Astrocyte of the spinal cord (primary cell): ENCODE results near the gene DPH6.
"Not testable (repeated sequence)": the region's sequence is repeated elsewhere in the genome, so short reads cannot be mapped to it uniquely, and the experiment has no call there.

Experiments
- DNase-seq: peaks from one replicate; pipeline ENCODE4 v3.0.0; 2011; ENCODE audit warnings: low read depth, low spot score
- H3K4me3 ChIP-seq: 2 replicates; pipeline ENCODE4 v1.5.1; 2011; ENCODE audit warnings: low read depth, mild to moderate bottlenecking, low read length, moderate library complexity
- CTCF ChIP-seq: IDR thresholded peaks from 2 replicates; pipeline ENCODE4 v1.5.1; 2012; ENCODE audit warnings: low read depth, mild to moderate bottlenecking, low read length, inconsistent platforms
- in situ Hi-C: cut with HindIII; loops from 2 replicates; pipeline ENCODE4 v1.10.0; 2017; ENCODE audit warnings: low sequenced_read_pairs

The DPH6 gene

GRCh38 chr15:35448294-35448693 is 97.7 kb downstream of the DPH6 start:
- in situ Hi-C loops = no loop called here
- TF ChIP-seq CTCF = no peak

GRCh38 chr15:35445891-35446290 is 100.1 kb downstream of the DPH6 start:
- no peak for DNase-seq
- in situ Hi-C loops = no loop called here
- TF ChIP-seq CTCF = no peak
- H3K4me3 ChIP-seq = no peak overlapping the region

More at GRCh38 chr15:35448294-35448693, 97.7 kb downstream of the DPH6 start:
- DNase-seq = no peak
- H3K4me3 ChIP-seq = no peak overlapping the region

GRCh38 chr15:35444557-35445204 is 101.3 kb downstream of the DPH6 start:
- no peak overlapping the region for H3K4me3 ChIP-seq
- DNase-seq = peak; percentile 61
- TF ChIP-seq CTCF = peak; percentile 85
- in situ Hi-C loops = no loop called here

GRCh38 chr15:35443376-35443775 is 102.6 kb downstream of the DPH6 start:
- no peak for DNase-seq
- in situ Hi-C loops = no loop called here
- no peak for TF ChIP-seq CTCF
- H3K4me3 ChIP-seq = no peak overlapping the region

- in situ Hi-C loops = no loop called here
- TF ChIP-seq CTCF = no peak
- no peak for DNase-seq
- H3K4me3 ChIP-seq = no peak overlapping the region
Measured at GRCh38 chr15:35442742-35443141, 103.2 kb downstream of the DPH6 start.

- in situ Hi-C loops, DNase-seq, H3K4me3 ChIP-seq: not testable (repeated sequence)
Measured at GRCh38 chr15:35441279-35441678, 104.7 kb downstream of the DPH6 start.

- DNase-seq = no peak
- no peak for TF ChIP-seq CTCF
- no peak overlapping the region for H3K4me3 ChIP-seq
- in situ Hi-C loops = no loop called here
Measured at GRCh38 chr15:35440265-35440664, 105.7 kb downstream of the DPH6 start.
